Measurements from ENCODE around the gene SLC32A1. TPM values are rescaled to one million over a fixed set of nuclear protein-coding genes. Genes with fewer than 3 reads are reported as not detected.

SLC32A1 gene, protein sequence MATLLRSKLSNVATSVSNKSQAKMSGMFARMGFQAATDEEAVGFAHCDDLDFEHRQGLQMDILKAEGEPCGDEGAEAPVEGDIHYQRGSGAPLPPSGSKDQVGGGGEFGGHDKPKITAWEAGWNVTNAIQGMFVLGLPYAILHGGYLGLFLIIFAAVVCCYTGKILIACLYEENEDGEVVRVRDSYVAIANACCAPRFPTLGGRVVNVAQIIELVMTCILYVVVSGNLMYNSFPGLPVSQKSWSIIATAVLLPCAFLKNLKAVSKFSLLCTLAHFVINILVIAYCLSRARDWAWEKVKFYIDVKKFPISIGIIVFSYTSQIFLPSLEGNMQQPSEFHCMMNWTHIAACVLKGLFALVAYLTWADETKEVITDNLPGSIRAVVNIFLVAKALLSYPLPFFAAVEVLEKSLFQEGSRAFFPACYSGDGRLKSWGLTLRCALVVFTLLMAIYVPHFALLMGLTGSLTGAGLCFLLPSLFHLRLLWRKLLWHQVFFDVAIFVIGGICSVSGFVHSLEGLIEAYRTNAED
- total RNA-seq, result not detected
- long read RNA-seq, result 0 reads

GRCh38 chr20:38723848-38724625, at the start of gene SLC32A1:
Gene SLC32A1 (plus strand): TSS chr20:38724486. CDS start chr20:38724725, 239 bp downstream.
- intact Hi-C loops (cut with DNase I), result no loop called here

GRCh38 chr20:38674765-38675133, 49.5 kb upstream of the SLC32A1 start:
- intact Hi-C loops (cut with DNase I), result no loop called here
- no peak for DNase-seq (ENCODE audit: low spot score)

More at GRCh38 chr20:38723848-38724625, at the start of gene SLC32A1:
- no peak for DNase-seq (ENCODE audit: low spot score)

DNA sequence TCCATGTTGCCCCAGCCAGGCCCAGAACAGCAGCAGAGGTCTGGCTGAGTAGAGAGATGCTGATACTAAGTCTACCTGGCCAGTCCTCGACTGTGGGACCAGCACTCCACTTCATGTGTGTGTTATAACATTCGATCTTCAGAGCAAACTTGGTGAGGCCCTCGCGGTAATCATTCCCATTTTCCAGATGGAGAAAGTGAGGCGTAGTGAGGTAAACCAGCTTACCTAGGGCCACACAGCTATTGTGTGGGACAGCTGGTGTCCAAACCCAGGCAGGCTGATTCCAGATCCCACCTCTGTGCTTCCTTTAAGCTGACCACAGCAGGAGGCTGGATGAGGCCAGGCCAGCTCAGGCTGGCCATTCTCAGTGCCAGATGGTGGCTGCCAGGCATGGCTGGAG, 47.7 kb upstream of the SLC32A1 start:
- intact Hi-C loops (cut with DNase I), result no loop called here
- no peak for DNase-seq (ENCODE audit: low spot score)

- intact Hi-C loops (cut with DNase I), result no loop called here
- no peak for DNase-seq (ENCODE audit: low spot score)
These were observed 43.6 kb upstream of the SLC32A1 start for GRCh38 chr20:38680500-38681306.

GRCh38 chr20:38685271-38685670, 39.0 kb upstream of the SLC32A1 start:
- intact Hi-C loops (cut with DNase I), result no loop called here
- no peak for DNase-seq (ENCODE audit: low spot score)

DNA sequence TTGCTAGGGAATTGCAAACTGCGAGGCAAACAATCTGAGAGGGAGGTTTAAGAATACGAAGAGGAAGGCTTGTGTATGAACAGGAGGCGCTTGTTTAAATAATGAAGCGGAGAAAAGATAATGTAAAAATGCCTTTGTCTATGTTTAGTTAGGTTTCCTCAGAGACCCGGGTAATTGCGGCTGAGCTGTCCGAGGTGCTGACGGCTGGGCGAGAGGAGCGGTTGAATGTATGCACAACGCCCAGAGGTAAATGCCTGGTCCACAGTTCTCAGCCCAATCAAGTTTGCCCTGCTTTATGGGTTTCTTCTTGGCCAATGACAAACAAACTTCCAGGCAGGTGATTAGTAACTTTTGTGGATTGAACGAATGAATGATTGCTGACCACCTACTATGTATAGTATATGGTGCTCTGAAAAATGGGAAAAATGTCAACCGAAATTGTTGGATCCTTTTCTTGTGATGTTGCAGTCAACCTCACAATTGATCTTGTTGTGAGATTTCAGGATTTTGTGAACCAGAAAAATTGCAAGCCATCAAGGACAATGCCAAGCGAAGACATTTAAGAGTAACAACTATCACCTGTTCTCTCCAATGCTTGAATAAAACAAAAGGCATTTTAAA, 38.3 kb upstream of the SLC32A1 start:
- no peak for DNase-seq (ENCODE audit: low spot score)

GRCh38 chr20:38692436-38693411, 31.6 kb upstream of the SLC32A1 start:
- no peak for DNase-seq (ENCODE audit: low spot score)

More for the DNA sequence above, 38.3 kb upstream of the SLC32A1 start:
- intact Hi-C loops (cut with DNase I), result no loop called here

GRCh38 chr20:38697306-38697705, 27.0 kb upstream of the SLC32A1 start:
- intact Hi-C loops (cut with DNase I), result no loop called here
- no peak for DNase-seq (ENCODE audit: low spot score)

More at GRCh38 chr20:38692436-38693411, 31.6 kb upstream of the SLC32A1 start:
- intact Hi-C loops (cut with DNase I), result no loop called here

- DNase-seq (ENCODE audit: low spot score), result no peak
- intact Hi-C loops (cut with DNase I), result no loop called here
These were observed 25.7 kb upstream of the SLC32A1 start for GRCh38 chr20:38698541-38698940.

- intact Hi-C loops (cut with DNase I), result no loop called here
These were observed 24.1 kb upstream of the SLC32A1 start for GRCh38 chr20:38700141-38700540.

DNA sequence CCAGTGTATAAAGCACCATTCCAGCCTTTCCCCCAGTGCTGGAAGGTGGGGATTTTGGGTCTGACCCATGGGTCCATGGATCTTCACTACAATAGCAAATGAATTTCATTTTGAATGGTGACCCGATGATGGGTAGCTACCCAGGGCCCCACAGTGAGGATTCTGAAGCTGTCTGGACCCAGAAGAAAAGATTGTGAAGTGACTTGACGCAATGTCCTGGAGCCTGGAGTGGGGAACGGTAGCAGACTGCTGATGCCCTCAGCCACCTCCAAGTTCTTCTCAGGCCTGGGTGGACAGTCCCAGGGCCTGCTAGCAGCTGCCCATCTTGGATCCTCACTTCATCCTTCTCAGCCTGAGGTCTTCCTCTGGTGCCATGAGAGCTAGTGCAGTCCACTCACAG, 23.4 kb upstream of the SLC32A1 start:
- intact Hi-C loops (cut with DNase I), result no loop called here
- no peak for DNase-seq (ENCODE audit: low spot score)

More at GRCh38 chr20:38700141-38700540, 24.1 kb upstream of the SLC32A1 start:
- DNase-seq (ENCODE audit: low spot score), result no peak

GRCh38 chr20:38703526-38703925, 20.8 kb upstream of the SLC32A1 start:
- intact Hi-C loops (cut with DNase I), result no loop called here
- peak; percentile 24 for DNase-seq (ENCODE audit: low spot score)

GRCh38 chr20:38704136-38704535, 20.1 kb upstream of the SLC32A1 start:
- DNase-seq (ENCODE audit: low spot score), result no peak
- intact Hi-C loops (cut with DNase I), result no loop called here

- intact Hi-C loops (cut with DNase I), result no loop called here
- DNase-seq (ENCODE audit: low spot score), result no peak
These were observed 17.8 kb upstream of the SLC32A1 start for GRCh38 chr20:38706509-38706908.

GRCh38 chr20:38714308-38714707, 10.0 kb upstream of the SLC32A1 start:
- intact Hi-C loops (cut with DNase I), result no loop called here

GRCh38 chr20:38715646-38716045, 8.6 kb upstream of the SLC32A1 start:
- intact Hi-C loops (cut with DNase I), result no loop called here

More at GRCh38 chr20:38714308-38714707, 10.0 kb upstream of the SLC32A1 start:
- DNase-seq (ENCODE audit: low spot score), result no peak

GRCh38 chr20:38722683-38723016, 1.6 kb upstream of the SLC32A1 start:
- DNase-seq (ENCODE audit: low spot score), result no peak
- intact Hi-C loops (cut with DNase I), result no loop called here

More at GRCh38 chr20:38715646-38716045, 8.6 kb upstream of the SLC32A1 start:
- no peak for DNase-seq (ENCODE audit: low spot score)

Measured in cardiac septum (tissue), 1 donor.